GM19395 (cell line): ENCODE measurements around the gene BABAM2.
"Not testable (repeated sequence)": the region's sequence is repeated elsewhere in the genome, so short reads cannot be mapped to it uniquely, and the experiment has no call there.

Experiments
- ATAC-seq: cut with Tn5 transposase; IDR thresholded peaks from one replicate; pipeline ENCODE4 v1.9.1; 2021; ENCODE audit warnings: mild to moderate bottlenecking, moderate library complexity; ENCODE audit not compliant: unreplicated experiment

The BABAM2 gene

GRCh38 chr2:28227498-28227897 is 337.0 kb downstream of the BABAM2 start:
- ATAC-seq: no peak

DNA sequence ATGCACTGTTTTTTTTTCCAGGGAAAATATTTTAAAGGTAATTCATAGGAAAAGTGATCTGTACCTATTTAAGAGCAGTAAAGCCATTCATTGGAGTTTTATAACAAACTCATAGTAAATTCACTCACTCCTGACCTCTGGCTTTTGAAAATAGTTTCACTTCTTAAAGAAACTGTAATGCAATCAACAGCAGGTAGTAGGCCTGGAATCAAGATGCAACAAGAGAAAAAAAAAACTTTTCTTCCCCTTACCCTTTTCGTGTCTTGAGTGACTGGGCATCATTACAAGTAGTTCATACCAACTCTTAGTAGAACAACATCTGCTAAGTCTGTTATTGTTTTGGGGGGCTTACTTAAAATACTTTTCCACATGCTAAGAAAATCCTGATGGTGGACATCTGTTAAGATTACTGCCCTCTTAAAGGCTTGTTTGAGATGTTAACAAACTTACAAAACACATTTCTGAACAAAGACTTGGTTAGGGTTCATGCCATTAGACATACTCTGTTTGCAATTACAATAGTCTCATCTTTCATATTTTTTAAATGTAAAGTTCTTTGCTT is 338.0 kb downstream of the BABAM2 start:
- ATAC-seq: no peak

DNA sequence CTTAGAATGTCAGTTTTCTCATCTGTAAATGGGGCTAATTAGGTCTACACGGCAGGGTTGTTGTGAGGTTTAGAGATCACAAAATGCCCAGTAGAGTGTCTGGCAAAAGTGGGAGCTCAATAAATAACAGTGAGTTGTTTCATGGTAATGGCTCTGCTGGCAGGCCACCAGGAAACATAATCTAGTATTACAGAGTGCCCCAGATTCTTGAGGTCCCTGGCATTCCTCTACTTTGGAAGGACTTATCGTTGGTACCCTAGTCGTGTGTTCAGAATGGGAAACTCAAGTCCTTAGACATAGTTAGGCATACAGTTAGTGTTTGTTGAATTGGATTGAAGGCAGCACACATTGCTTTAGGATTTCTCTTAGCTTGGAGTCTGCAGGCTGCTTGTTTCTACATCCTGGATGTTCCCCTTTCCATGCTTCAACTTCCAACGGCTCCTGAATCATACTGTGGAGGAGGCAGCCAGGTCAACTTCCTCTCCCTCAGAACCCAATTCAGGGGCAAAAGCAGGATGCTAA is 340.6 kb downstream of the BABAM2 start:
- ATAC-seq: no peak

- no peak for ATAC-seq
Observed at GRCh38 chr2:28232295-28232694, 341.8 kb downstream of the BABAM2 start.

DNA sequence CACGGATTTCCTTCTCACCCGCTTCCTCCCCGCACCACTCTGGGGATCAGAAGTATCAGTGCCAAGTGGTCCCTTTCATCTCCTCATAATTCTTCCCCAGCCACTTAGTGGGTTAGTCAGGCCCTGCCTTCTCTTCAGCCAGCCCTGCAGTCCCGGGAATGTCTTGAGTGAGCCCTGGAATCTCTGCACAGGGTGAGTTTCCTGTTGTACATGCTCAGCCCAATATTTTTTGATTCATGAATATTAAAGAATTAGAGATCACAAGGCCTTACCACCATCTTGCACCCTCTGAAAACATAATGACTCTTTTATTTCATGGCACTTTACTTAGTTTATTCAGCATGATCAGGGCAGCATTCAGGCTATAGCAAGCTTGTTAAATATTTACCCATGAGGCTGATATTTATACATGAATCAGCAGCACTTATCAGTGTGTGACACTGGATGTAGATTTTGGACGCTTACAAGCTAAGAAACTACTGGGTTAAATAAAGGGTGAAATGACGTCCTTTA is 342.7 kb downstream of the BABAM2 start:
- no peak for ATAC-seq

DNA sequence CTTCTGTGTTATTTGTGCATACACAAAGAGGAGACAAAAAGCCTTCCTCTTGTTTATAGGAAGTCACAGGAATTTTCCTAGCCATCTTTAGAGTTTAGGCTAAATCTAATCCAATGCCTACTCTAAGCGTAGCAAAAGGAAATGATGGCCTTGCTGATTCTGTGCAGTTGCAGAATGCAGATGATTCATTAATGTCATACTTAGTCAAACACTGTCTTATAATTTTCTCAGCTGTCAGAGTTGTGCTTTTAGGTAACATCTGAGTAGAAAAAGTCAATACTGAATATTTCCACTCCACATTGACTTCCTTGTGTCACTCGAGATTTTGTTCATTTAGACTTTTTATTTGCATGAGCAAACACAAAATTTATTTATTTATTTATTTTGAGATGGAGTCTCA is 344.3 kb downstream of the BABAM2 start:
- ATAC-seq: no peak

GRCh38 chr2:28239207-28239606 is 348.7 kb downstream of the BABAM2 start:
- ATAC-seq: no peak

DNA sequence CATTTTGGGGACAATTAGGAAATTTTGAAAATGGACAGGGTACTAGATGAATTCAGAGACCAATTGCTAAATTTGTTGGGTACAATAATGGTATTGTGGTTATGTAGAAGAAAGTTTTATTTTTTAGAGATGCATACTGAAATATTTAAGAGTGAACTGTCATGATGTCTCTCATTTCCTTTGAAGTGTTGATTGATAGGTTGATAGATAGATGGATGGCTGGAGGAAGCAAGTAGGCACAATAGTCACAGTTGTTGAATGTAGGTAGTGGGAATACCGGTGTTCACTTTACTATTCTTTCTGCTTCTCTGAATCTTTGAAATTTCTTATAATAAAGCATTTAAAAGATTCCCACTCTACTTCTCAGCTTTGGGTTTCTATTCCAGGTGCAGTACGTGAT is 350.4 kb downstream of the BABAM2 start:
- ATAC-seq: no peak

DNA sequence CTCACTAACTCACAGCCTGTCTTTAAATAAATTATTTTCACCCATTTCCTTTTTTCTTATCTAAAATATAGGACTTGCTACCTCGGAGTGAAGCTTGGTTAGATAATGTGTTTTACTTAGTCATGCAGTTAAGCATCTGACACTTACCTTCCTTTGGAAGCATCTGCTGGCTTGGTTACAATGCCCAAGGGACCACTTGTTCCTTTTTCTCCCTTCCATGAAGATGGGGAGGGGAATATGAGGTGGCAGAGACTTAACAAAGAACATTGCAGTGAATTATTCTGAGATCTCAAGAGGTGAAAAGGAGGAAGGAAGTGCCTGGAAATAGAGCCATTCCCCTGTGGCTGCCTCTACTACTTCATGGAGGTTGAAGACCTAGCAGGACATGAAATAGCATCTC is 356.8 kb downstream of the BABAM2 start:
- no peak for ATAC-seq

- no peak for ATAC-seq
Observed at GRCh38 chr2:28247734-28248133, 357.2 kb downstream of the BABAM2 start.

DNA sequence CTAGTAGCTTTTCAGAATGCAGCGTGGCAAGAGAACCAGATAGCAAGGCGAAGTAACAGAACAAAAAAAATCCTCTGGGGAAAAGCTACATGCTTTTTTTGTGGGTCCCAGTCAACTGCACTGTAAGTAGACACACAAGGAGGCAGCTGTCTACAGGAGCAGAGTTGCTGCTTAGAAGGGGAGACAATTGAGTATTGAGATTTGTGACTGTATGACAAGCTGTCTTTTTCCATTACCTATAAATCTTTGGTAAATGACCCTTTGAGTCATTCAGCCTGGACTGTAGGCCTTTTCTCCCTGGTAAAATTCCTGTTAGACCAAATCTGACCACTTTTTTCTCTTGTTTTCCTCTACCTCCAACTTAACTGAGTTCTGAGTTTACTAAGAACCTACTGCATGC is 358.0 kb downstream of the BABAM2 start:
- ATAC-seq: no peak

DNA sequence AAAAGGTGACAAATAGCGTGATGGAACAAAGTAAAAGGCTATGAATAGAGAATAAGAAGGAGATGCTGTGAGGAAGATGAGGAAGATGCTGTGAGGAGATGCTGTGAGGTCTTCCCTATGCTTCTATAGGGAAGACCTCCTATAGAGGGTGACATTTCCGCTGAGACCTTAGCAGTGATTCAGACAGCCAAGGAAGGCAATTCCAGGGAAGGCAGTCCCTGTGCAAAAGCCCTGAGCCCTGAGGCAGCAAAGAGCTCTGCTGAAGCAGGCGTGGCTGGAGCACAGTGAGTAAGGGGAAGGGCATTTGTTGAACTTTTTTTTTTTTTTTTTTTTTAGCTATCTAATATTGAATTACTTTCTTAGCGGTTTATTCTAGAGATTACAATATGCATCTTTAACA is 359.5 kb downstream of the BABAM2 start:
- no peak for ATAC-seq

GRCh38 chr2:28251337-28251736 is 360.8 kb downstream of the BABAM2 start:
- no peak for ATAC-seq

- peak; percentile 97 for ATAC-seq
Observed at GRCh38 chr2:28252311-28252710, 361.8 kb downstream of the BABAM2 start.

DNA sequence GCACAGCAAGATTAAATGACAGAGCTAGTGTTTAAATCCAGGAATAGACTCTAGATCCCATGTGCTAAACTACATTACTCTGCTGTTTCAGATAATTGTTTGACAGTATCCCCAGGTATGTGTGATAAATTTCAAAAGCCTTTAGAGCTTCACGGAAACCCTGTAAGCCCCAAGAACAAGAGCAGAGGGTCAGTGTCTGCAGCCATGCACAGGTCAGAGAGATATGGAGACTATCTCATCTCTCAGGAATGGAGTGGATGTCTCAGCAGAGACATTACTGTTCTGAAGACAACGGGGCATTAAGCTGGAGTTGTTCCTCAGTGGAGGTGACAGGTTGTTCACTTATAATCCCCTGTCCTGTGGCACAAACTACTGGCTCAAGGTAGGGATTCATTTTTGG is 363.0 kb downstream of the BABAM2 start:
- ATAC-seq: no peak

DNA sequence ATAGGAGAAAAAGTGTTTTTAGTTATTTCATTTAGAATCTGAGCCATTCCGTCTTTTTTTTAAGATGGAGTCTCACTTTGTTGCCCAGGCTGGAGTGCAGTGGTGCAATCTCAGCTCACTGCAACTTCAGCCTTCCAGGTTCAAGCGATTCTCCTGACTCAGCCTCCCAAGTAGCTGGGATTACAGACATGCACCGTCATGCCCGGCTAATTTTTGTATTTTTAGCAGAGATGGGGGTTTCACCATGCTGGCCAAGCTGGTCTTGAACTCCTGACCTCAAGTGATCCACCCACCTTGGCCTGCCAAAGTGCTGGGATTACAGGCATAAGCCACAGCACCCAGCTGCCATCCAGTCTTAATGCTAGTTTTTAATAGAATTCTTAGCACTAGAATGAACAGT is 364.7 kb downstream of the BABAM2 start:
- ATAC-seq: not testable (repeated sequence)

DNA sequence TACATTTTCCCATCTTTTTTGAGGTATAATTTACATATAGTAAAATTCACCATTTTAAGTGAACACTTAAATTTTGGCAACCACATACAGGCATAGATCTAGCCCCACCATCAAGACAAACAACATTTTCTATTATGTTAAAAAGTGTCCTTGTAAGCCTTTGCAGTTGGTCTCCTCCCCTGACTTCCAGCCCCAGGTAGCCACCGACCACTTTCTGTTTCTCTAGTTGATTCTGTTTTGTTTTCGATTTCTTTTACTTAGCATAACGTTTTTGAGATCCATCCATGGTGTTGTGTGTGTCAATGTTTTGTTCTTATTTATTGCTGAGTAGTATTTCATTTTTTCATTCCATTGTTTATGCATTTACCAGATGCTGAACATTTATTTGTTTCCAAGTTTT is 366.7 kb downstream of the BABAM2 start:
- ATAC-seq: no peak

GRCh38 chr2:28259226-28259625 is 368.7 kb downstream of the BABAM2 start:
- not testable (repeated sequence) for ATAC-seq

DNA sequence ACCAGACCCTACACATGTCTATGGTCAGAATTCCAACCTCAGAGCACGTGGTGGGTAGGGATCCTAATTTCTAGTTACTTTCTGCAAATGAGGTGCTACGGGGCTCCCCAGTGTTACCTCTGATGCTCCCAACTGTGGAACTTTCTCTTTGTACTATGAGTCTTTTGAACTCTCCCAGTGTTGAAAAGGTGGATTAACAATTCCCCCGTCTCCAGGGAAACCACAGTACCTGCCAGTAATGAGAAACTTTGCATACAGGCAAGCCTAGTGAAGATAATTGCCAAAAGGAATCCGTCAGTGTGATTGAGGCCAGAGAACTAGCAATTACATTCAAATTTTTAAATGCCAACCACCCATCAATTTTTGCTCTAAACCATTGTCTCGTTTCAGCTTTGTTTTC is 373.2 kb downstream of the BABAM2 start:
- no peak for ATAC-seq

DNA sequence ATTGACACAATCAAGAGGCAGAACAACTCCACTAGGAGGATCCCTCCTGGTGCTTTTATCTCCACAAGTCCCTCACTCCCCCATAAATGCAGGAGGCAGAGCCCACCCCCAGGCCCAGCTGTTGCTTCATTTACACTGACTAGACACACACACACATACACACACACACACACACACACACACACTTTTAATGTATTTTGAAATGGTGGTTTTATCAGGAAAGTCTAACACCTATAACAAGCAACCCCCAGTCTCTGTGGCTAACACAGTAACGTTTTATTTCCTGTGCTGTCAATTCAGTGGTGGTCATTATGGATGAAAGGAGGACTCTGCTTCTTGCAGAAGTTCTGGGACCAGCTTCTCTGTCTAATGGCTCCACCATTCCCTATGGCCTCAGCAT is 376.8 kb downstream of the BABAM2 start:
- no peak for ATAC-seq

DNA sequence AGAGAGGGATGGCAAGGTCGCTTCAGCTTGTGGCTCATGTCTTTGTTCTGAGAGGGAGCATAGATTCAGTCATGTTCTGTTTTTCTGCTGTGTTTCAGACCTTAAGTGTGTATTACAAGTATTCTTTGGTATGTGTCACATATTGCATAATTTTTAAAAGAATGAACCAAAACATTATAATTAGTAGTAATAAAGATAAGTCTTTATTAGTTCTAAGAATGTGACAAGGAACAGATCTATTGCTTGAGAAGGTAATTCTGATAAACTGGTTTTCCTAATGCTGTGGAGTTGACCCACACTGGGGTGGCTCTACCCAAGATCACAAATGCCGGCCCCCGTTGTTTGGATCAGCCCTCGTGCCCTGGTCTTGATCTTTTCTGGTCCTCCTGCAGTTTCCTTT is 377.9 kb downstream of the BABAM2 start:
- ATAC-seq: no peak

GRCh38 chr2:28269019-28269784 is 378.7 kb downstream of the BABAM2 start:
- no peak for ATAC-seq
